Thyroid gland (tissue), 4 donors: ENCODE data around the gene PRG3. TPM values are rescaled to one million over a fixed set of nuclear protein-coding genes. Genes with fewer than 3 reads are reported as not detected.
A peak's percentile ranks its signal among the peaks of the same experiment; 100 is the strongest.

ENCODE experiments used
- DNase-seq, 2 donors: peaks; one replicate each; pipeline ENCODE4 v3.0.0-alpha.2; 2019
- H3K27ac ChIP-seq, 3 donors: fragments of 200-600 bp; sonication (generic); 1 replicate in 2 of 3; 2 replicates in 1 of 3; pipeline ENCODE4 v1.5.1; 2016 to 2019; ENCODE audit warnings: mild to moderate bottlenecking in 1 of 3, moderate library complexity in 1 of 3
- H3K27me3 ChIP-seq: fragments of 200-600 bp; sonication (generic); one replicate; pipeline ENCODE4 v1.5.1; 2019
- H3K36me3 ChIP-seq, 2 donors: fragments of 200-600 bp; sonication (generic); one replicate each; pipeline ENCODE4 v1.5.1; 2016 to 2019
- H3K4me1 ChIP-seq, 2 donors: fragments of 200-600 bp; sonication (generic); one replicate each; pipeline ENCODE4 v1.5.1; 2017 to 2019
- H3K4me3 ChIP-seq, 3 donors: fragments of 200-600 bp; sonication (generic); replicated peaks in 1 of 3; 1 replicate in 2 of 3; 2 replicates in 1 of 3; pipeline ENCODE4 v1.5.1; 2016; ENCODE audit warnings: mild to moderate bottlenecking in 1 of 3
- H3K9me3 ChIP-seq: fragments of 200-600 bp; sonication (generic); one replicate; pipeline ENCODE4 v1.5.1; 2017
- POLR2A ChIP-seq, 2 donors: fragments of 450-650 bp; IDR thresholded peaks; one replicate each; pipeline ENCODE4 v1.6.1; 2017; ENCODE audit warnings: antibody characterized with exemption in 2 of 2, mild to moderate bottlenecking in 2 of 2, moderate library complexity in 1 of 2
- WGBS, 2 donors: methylation state at CpG; one replicate each; pipeline ENCODE4 v1.1.5; 2017; 5-methylcytosine and 5-hydroxymethylcytosine counted together
- intact Hi-C: fragments of 100-400 bp; cut with DNase I; formaldehyde crosslinking; loops from one replicate; pipeline ENCODE4 v1.15.1; 2023
- total RNA-seq, 4 donors: library from RNA; depleted of rRNA; stranded (reverse); fragments of >200 nt; gene quantifications; one replicate each; pipeline ENCODE4 v1.2.3, GENCODE V29; 2016
- TF ChIP-seq, protein P1 (sequence below), 6 experiments: fragments of 200-600 bp in 3 of 6; fragments of 450-650 bp in 3 of 6; sonication (generic) in 3 of 6; IDR thresholded peaks; one replicate each; pipeline ENCODE4 v1.5.1; 2016 to 2019; ENCODE audit warnings: antibody characterized with exemption in 6 of 6, mild to moderate bottlenecking in 2 of 6, inconsistent platforms in 1 of 6, moderate library complexity in 1 of 6

The PRG3 gene
- total RNA-seq, 4 donors from 2014 or later, result not detected

DNA sequence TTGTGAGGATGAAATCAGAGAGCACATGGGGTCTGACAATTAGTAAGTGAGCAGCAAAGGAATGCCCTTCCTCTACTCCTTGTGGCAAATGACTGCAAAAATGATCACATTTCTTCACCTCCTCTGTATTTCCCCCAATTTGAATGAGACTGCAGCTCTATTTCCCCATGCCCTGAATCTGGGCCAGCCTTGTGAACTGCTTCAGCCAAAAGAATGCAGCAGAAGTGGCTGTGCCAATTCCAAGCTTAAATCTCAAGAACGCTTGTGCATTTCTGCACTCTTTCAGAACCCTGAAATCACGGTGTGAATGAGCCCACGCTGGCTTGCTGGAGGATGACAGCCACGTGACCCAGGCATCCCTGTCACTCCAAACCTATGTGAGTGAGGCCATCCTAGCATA, 36.1 kb upstream of the PRG3 start:
- TF ChIP-seq POLR2A (IDR thresholded peaks at IDR 0.05), result no peak
- TF ChIP-seq, protein P1, sequence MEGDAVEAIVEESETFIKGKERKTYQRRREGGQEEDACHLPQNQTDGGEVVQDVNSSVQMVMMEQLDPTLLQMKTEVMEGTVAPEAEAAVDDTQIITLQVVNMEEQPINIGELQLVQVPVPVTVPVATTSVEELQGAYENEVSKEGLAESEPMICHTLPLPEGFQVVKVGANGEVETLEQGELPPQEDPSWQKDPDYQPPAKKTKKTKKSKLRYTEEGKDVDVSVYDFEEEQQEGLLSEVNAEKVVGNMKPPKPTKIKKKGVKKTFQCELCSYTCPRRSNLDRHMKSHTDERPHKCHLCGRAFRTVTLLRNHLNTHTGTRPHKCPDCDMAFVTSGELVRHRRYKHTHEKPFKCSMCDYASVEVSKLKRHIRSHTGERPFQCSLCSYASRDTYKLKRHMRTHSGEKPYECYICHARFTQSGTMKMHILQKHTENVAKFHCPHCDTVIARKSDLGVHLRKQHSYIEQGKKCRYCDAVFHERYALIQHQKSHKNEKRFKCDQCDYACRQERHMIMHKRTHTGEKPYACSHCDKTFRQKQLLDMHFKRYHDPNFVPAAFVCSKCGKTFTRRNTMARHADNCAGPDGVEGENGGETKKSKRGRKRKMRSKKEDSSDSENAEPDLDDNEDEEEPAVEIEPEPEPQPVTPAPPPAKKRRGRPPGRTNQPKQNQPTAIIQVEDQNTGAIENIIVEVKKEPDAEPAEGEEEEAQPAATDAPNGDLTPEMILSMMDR (IDR thresholded peaks at IDR 0.05), result no peak
- 24 to 26% methylated on average over 4 of the region's 4 CpGs for WGBS, 2 donors
- peaks cover 39 to 40% of the 10 kb centered on the region in 2 donors for H3K36me3 ChIP-seq
- H3K27ac ChIP-seq, result peak overlapping the region; percentile 44 to 66 (median 58)
- H3K4me3 ChIP-seq, result no peak overlapping the region
- H3K27me3 ChIP-seq, result no peaks in the 10 kb centered on the region
- intact Hi-C loops, result no loop called here
- no peaks in the 10 kb centered on the region for H3K9me3 ChIP-seq
- DNase-seq, result peak; percentile 86 to 87
- peaks cover 15 to 43% of the 10 kb centered on the region in 2 donors for H3K4me1 ChIP-seq

DNA sequence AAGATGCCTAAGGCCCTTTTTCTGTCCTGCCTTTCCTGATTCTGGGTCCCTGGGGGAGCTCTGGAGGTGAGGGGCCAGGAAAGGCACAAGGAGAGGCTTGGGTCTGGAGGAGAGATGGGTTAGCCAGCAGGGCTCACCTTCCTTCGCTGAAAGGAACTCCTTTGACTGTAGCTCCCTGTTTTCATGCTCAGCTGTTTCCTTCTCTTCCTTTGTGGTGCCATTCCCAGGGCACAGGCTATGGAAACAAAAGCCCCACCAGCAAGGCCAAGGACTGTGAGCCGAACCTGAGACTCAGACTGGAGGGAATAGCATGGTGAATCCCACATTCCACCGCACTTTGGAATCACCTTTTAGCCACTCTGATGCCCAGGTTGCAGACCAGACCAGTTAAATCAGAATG, 35.5 kb upstream of the PRG3 start:
- H3K27ac ChIP-seq, result peak overlapping the region; percentile 44 to 66 (median 58)
- intact Hi-C loops, result no loop called here
- H3K4me1 ChIP-seq, result peaks cover 15 to 37% of the 10 kb centered on the region in 2 donors
- WGBS, 2 donors, result 91% methylated on average over 3 of the region's 3 CpGs
- TF ChIP-seq, protein P1 (IDR thresholded peaks at IDR 0.05), result no peak
- no peak for TF ChIP-seq POLR2A (IDR thresholded peaks at IDR 0.05)
- DNase-seq, result no peak
- no peaks in the 10 kb centered on the region for H3K9me3 ChIP-seq
- H3K36me3 ChIP-seq, result peaks cover 39 to 40% of the 10 kb centered on the region in 2 donors
- H3K27me3 ChIP-seq, result no peaks in the 10 kb centered on the region
- no peak overlapping the region for H3K4me3 ChIP-seq

- Histone ChIP-seq H3K27ac (no peak overlapping the region), H3K27me3 (no peaks in the 10 kb centered on the region), H3K4me3 (no peak overlapping the region), H3K9me3 (no peaks in the 10 kb centered on the region), H3K4me1 (peaks cover 15 to 32% of the 10 kb centered on the region in 2 donors), H3K36me3 (peaks cover 53 to 54% of the 10 kb centered on the region in 2 donors)
- DNase-seq, result no peak
- intact Hi-C loops, result no loop called here
- 95 to 96% methylated on average over 11 of the region's 11 CpGs for WGBS, 2 donors
- TF ChIP-seq, protein P1 (IDR thresholded peaks at IDR 0.05), result no peak
- no peak for TF ChIP-seq POLR2A (IDR thresholded peaks at IDR 0.05)
Observed at GRCh38 chr11:57414612-57415212, 33.8 kb upstream of the PRG3 start.

GRCh38 chr11:57413681-57414080, 32.7 kb upstream of the PRG3 start:
- Histone ChIP-seq H3K9me3 (no peaks in the 10 kb centered on the region), H3K27me3 (no peaks in the 10 kb centered on the region), H3K4me1 (peaks cover 15 to 25% of the 10 kb centered on the region in 2 donors), H3K27ac (peak overlapping the region in 1 of 3 donors; percentile 13), H3K36me3 (peaks cover 59 to 63% of the 10 kb centered on the region in 2 donors), H3K4me3 (no peak overlapping the region)
- TF ChIP-seq POLR2A (IDR thresholded peaks at IDR 0.05), result no peak
- TF ChIP-seq, protein P1 (IDR thresholded peaks at IDR 0.05), result no peak
- intact Hi-C loops, result no loop called here
- 86 to 91% methylated on average over 4 of the region's 4 CpGs for WGBS, 2 donors
- DNase-seq, result no peak

- TF ChIP-seq POLR2A (IDR thresholded peaks at IDR 0.05), result no peak
- TF ChIP-seq, protein P1 (IDR thresholded peaks at IDR 0.05), result no peak
- peaks cover 4 to 15% of the 10 kb centered on the region in 2 donors for H3K4me1 ChIP-seq
- H3K27me3 ChIP-seq, result no peaks in the 10 kb centered on the region
- intact Hi-C loops, result no loop called here
- H3K36me3 ChIP-seq, result peaks cover 55 to 68% of the 10 kb centered on the region in 2 donors
- no peaks in the 10 kb centered on the region for H3K9me3 ChIP-seq
- H3K4me3 ChIP-seq, result no peak overlapping the region
- H3K27ac ChIP-seq, result no peak overlapping the region
- no peak for DNase-seq
Observed at GRCh38 chr11:57410287-57410686, 29.3 kb upstream of the PRG3 start.
